H1 (cell line): ENCODE results near the gene RPS6KA2. TPM values are rescaled to one million over a fixed set of nuclear protein-coding genes. Genes with fewer than 3 reads are reported as not detected.

Source experiments
- CTCF ChIA-PET: fragments of 300-600 bp; sonication (Branson Sonifier 250); formaldehyde crosslinking; loops from one replicate; lab custom pipeline; 2021; ENCODE audit not compliant: partially characterized antibody; lab: Charles Lee
- POLR2A ChIA-PET: fragments of 300-600 bp; sonication (Branson Sonifier 250); formaldehyde crosslinking; loops from one replicate; lab custom pipeline; 2021; ENCODE audit warnings: inconsistent platforms; ENCODE audit not compliant: partially characterized antibody; lab: Charles Lee
- DNase-seq, 2 experiments: peaks; one replicate each; pipeline versions ENCODE4 v3.0.0 to v3.0.0-alpha.2; 2010 to 2022; ENCODE audit warnings: low spot score in 2 of 2, low read depth in 1 of 2, mixed read lengths in 1 of 2
- FAIRE-seq: peaks from 2 replicates; lab custom pipeline; 2011; peaks lifted over from hg19 to GRCh38; lab: Jason Lieb, UNC
- H2AFZ ChIP-seq: 2 replicates; pipeline ENCODE4 v1.8.1; 2012; ENCODE audit warnings: low read length, inconsistent platforms
- H2AK5ac ChIP-seq: 2 replicates; pipeline ENCODE4 v1.6.1; 2013; ENCODE audit warnings: low read depth, low read length
- H2BK120ac ChIP-seq: replicated peaks from 2 replicates; pipeline ENCODE3; 2013; ENCODE audit warnings: low read depth, low read length, inconsistent platforms
- H2BK12ac ChIP-seq: 2 replicates; pipeline ENCODE4 v1.6.1; 2013; ENCODE audit warnings: low read depth, low read length
- H2BK15ac ChIP-seq: 2 replicates; pipeline ENCODE4 v1.6.1; 2013; ENCODE audit warnings: low read length
- H2BK20ac ChIP-seq: 2 replicates; pipeline ENCODE4 v1.6.1; 2013; ENCODE audit warnings: low read length
- H2BK5ac ChIP-seq: 2 replicates; pipeline ENCODE4 v1.6.1; 2013; ENCODE audit warnings: low read depth, low read length
- H3K14ac ChIP-seq: 2 replicates; pipeline ENCODE4 v1.6.1; 2013; ENCODE audit warnings: inconsistent platforms; ENCODE audit not compliant: insufficient read length
- H3K18ac ChIP-seq: 2 replicates; pipeline ENCODE4 v1.6.1; 2013; ENCODE audit warnings: low read length; ENCODE audit errors: extremely low read depth
- H3K23ac ChIP-seq: 2 replicates; pipeline ENCODE4 v1.6.1; 2013; ENCODE audit warnings: inconsistent platforms; ENCODE audit not compliant: insufficient read length
- H3K23me2 ChIP-seq: 2 replicates; pipeline ENCODE4 v1.6.1; 2013; ENCODE audit warnings: low read depth, low read length
- H3K27ac ChIP-seq: 2 replicates; pipeline ENCODE4 v1.6.1; 2011; ENCODE audit warnings: low read depth, low read length, inconsistent platforms
- H3K27me3 ChIP-seq, 4 experiments: replicated peaks in 1 of 4; 1 replicate in 1 of 4; 2 replicates in 3 of 4; pipeline versions ENCODE4 v1.6.1 to v1.8.1; 2011 to 2013; ENCODE audit warnings: low read length in 3 of 4, mild to moderate bottlenecking in 3 of 4, inconsistent platforms in 2 of 4, mixed read lengths in 2 of 4, moderate library complexity in 1 of 4; ENCODE audit not compliant: control insufficient read depth in 3 of 4, insufficient read depth in 3 of 4; ENCODE audit errors: extremely low read depth in 1 of 4
- H3K36me3 ChIP-seq, 4 experiments: 2 replicates each; pipeline versions ENCODE4 v1.6.1 to v1.8.1; 2011 to 2013; ENCODE audit warnings: mild to moderate bottlenecking in 4 of 4, low read length in 3 of 4, moderate library complexity in 2 of 4, control low read depth in 1 of 4, inconsistent platforms in 1 of 4; ENCODE audit not compliant: insufficient read depth in 4 of 4, control insufficient read depth in 2 of 4
- H3K4ac ChIP-seq: replicated peaks from 2 replicates; pipeline ENCODE3; 2013; ENCODE audit warnings: low read length, low read depth, mixed read lengths, inconsistent platforms; ENCODE audit not compliant: insufficient read length
- H3K4me1 ChIP-seq, 4 experiments: replicated peaks in 1 of 4; 1 replicate in 1 of 4; 2 replicates in 3 of 4; pipeline versions ENCODE4 v1.6.1 to v1.8.1; 2011 to 2013; ENCODE audit warnings: low read length in 3 of 4, inconsistent platforms in 2 of 4, mixed read lengths in 1 of 4; ENCODE audit not compliant: insufficient read depth in 4 of 4, control insufficient read depth in 3 of 4
- H3K4me2 ChIP-seq, 2 experiments: 2 replicates each; pipeline versions ENCODE4 v1.6.1 to v1.8.1; 2011 to 2013; ENCODE audit warnings: low read depth in 2 of 2, low read length in 2 of 2, control low read depth in 1 of 2, inconsistent platforms in 1 of 2, mild to moderate bottlenecking in 1 of 2; ENCODE audit not compliant: insufficient read depth in 1 of 2
- H3K4me3 ChIP-seq, 4 experiments: fragments of 200-600, 300-600 bp in 1 of 4; sonication (generic), shearing (Covaris generic), sonication (Bioruptor Twin) in 1 of 4; 2 replicates each; pipeline versions ENCODE4 v1.5.1 to v1.8.1; 2011 to 2016; ENCODE audit warnings: low read length in 4 of 4, low read depth in 3 of 4, control low read depth in 2 of 4, inconsistent platforms in 2 of 4, mild to moderate bottlenecking in 2 of 4, mixed read lengths in 1 of 4, moderate library complexity in 1 of 4; ENCODE audit not compliant: insufficient read depth in 2 of 4; ENCODE audit errors: extremely low read depth in 1 of 4
- H3K56ac ChIP-seq: replicated peaks from 2 replicates; pipeline ENCODE3; 2013; ENCODE audit warnings: low read depth, mild to moderate bottlenecking, mixed read lengths, low read length, inconsistent platforms; ENCODE audit not compliant: insufficient read length
- H3K79me1 ChIP-seq: 2 replicates; pipeline ENCODE4 v1.6.1; 2013; ENCODE audit warnings: low read depth, low read length, control low read depth
- H3K79me2 ChIP-seq, 2 experiments: 2 replicates each; pipeline versions ENCODE4 v1.6.1 to v1.8.1; 2012 to 2013; ENCODE audit warnings: low read length in 2 of 2, mild to moderate bottlenecking in 2 of 2, inconsistent platforms in 1 of 2; ENCODE audit not compliant: insufficient read depth in 2 of 2, control insufficient read depth in 1 of 2
- H3K9ac ChIP-seq, 4 experiments: replicated peaks in 1 of 4; 1 replicate in 1 of 4; 2 replicates in 3 of 4; pipeline versions ENCODE4 v1.6.1 to v1.8.1; 2011 to 2013; ENCODE audit warnings: low read depth in 3 of 4, low read length in 3 of 4, control low read depth in 2 of 4, mild to moderate bottlenecking in 2 of 4, moderate library complexity in 2 of 4, inconsistent platforms in 1 of 4; ENCODE audit errors: extremely low read depth in 1 of 4
- H3K9me3 ChIP-seq, 2 experiments: 2 replicates each; pipeline versions ENCODE4 v1.6.1 to v1.8.1; 2012 to 2013; ENCODE audit warnings: mild to moderate bottlenecking in 2 of 2, moderate library complexity in 2 of 2, control low read depth in 1 of 2, inconsistent platforms in 1 of 2, low read depth in 1 of 2, low read length in 1 of 2, mixed read lengths in 1 of 2; ENCODE audit not compliant: insufficient read depth in 2 of 2
- H4K20me1 ChIP-seq, 2 experiments: replicated peaks in 1 of 2; 2 replicates each; pipeline versions ENCODE3 to v1.8.1; 2011 to 2013; ENCODE audit warnings: inconsistent platforms in 2 of 2, low read length in 2 of 2, mild to moderate bottlenecking in 1 of 2; ENCODE audit not compliant: insufficient read depth in 2 of 2, control insufficient read depth in 1 of 2
- H4K5ac ChIP-seq: 2 replicates; pipeline ENCODE4 v1.6.1; 2013; ENCODE audit warnings: low read length, low read depth, mixed read lengths, inconsistent platforms; ENCODE audit not compliant: insufficient read length
- H4K8ac ChIP-seq: 2 replicates; pipeline ENCODE4 v1.8.0; 2013; ENCODE audit warnings: mild to moderate bottlenecking, moderate library complexity, low read length, inconsistent platforms; ENCODE audit not compliant: insufficient read depth; ENCODE audit errors: extremely low read depth
- H4K91ac ChIP-seq: replicated peaks from 2 replicates; pipeline ENCODE3; 2013; ENCODE audit warnings: low read length, mixed read lengths, inconsistent platforms; ENCODE audit not compliant: insufficient read length
- PHF8 ChIP-seq: fragments of 200-600 bp; sonication (generic); conservative IDR thresholded peaks from 2 replicates; pipeline ENCODE4 v1.7.1; 2012; ENCODE audit warnings: low read depth, mild to moderate bottlenecking, inconsistent platforms, low read length, moderate library complexity
- POLR2A ChIP-seq, 2 experiments: IDR thresholded peaks; 1 replicate in 1 of 2; 2 replicates in 1 of 2; pipeline ENCODE4 v1.6.1; 2011; ENCODE audit warnings: low read depth in 2 of 2, low read length in 2 of 2, mild to moderate bottlenecking in 2 of 2; ENCODE audit errors: control extremely low read depth in 1 of 2
- USF2 ChIP-seq: IDR thresholded peaks from 2 replicates; pipeline ENCODE4 v1.6.1; 2011; ENCODE audit warnings: low read length, improper control_type of control experiment
- WGBS, 2 experiments: shearing (Covaris generic) in 1 of 2; methylation state at CpG; one replicate each; pipeline versions ENCODE4 v1.1.6 to v1.1.7; 2013 to 2015; ENCODE audit warnings: low lambda C conversion rate in 2 of 2, mixed read lengths in 2 of 2, inconsistent platforms in 1 of 2, low coverage in 1 of 2, missing lambda C conversion rate in 1 of 2; ENCODE audit not compliant: insufficient replicate concordance in 2 of 2, insufficient coverage in 1 of 2, insufficient read length in 1 of 2; ENCODE audit errors: extremely low coverage in 1 of 2, missing lambda C conversion rate in 1 of 2; 5-methylcytosine and 5-hydroxymethylcytosine counted together
- polyA plus RNA-seq, 7 experiments: library from polyadenylated mRNA; depleted of rRNA in 3 of 7; stranded (reverse) in 5 of 7; unstranded in 2 of 7; fragments of >200 nt in 5 of 7; fragments of 200-250 nt in 2 of 7; gene quantifications; 1 replicate in 5 of 7; 2 replicates in 1 of 7; 4 replicates in 1 of 7; pipeline versions ENCODE4 v1.2.1 to v1.2.3, GENCODE V29; 2011 to 2013; ENCODE audit warnings: missing spikeins in 2 of 7, mixed read lengths in 2 of 7
- total RNA-seq: library from RNA; stranded (reverse); fragmentation: NEBNext Ultra II Directional; extraction: Animal tissue kit (Norgen Biotek cat#: 25700); gene quantifications from 2 replicates; pipeline ENCODE4 v1.2.1, GENCODE V29; 2021

Gene RPS6KA2
- total and polyA plus RNA-seq, 2 of the 8 experiments (the other 6 are each of a cell fraction or from before 2014, with no cell fraction given): 8.8 to 25.7 TPM

DNA sequence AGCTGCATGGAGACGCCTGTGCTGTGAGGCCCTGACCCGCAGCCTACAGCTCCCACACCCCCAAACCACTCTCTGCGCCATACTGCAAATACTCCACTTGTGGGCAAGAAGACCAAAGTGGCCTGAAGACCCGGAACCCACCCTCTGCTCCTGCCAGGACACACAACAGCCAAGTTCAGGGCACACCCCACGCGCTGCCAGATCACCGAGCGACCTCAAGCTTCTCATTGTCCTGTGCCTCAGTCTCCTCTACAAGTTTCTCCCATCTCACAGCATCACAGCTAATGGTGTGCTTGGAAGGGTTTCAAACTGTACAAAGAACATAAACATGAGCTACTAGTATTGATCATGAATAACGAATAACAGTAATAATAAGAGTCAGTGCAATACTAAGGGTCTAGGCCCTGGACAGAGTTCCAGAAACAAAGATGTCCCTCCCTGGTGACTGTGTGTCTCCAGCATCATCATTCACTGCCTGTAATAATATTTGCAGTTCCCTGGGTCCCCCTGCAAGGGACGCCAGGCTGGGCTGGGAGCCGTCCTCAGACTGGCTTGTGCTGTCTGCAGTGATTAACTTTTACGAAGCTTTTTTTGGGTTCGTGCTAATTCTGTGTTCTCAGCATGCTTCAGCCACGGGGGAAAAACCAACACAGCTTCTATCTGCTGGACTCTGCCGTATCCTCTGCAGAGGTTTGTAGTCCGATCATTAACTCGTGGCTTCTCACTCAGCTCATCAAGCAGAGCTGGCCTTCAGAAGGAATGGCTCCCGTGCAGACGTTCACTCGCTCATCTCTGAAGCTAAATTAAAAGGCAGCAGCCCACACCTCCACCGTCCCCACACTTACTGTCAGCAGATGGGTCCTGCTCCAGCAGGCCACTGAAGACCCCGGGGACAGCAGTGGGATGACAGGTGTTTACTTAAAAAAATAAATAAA lies 162.7 kb downstream of the RPS6KA2 start:
- Histone ChIP-seq H2BK15ac (no peak overlapping the region), H3K79me1 (no peaks in the 10 kb centered on the region), H3K23me2 (peaks cover 5% of the 10 kb centered on the region), H2BK5ac (no peak overlapping the region), H4K8ac (no peak overlapping the region), H3K23ac (no peak overlapping the region), H3K56ac (no peak overlapping the region), H3K36me3 (peaks cover 0 to 6% (median 1%) of the 10 kb centered on the region in 4 experiments; a peak in 1 of 8 replicates), H3K4me1 (peaks cover 0 to 3% (median 1%) of the 10 kb centered on the region in 4 experiments; a peak in 1 of 7 replicates), H2AK5ac (no peak overlapping the region), H4K5ac (no peak overlapping the region), H3K18ac (no peak overlapping the region), H2BK120ac (no peak overlapping the region), H2BK12ac (no peak overlapping the region), H3K4ac (no peak overlapping the region), H4K91ac (no peak overlapping the region), H3K14ac (no peak overlapping the region), H3K9me3 (no peaks in the 10 kb centered on the region), H2AFZ (no peak overlapping the region), H4K20me1 (peaks cover 2 to 10% of the 10 kb centered on the region in 2 experiments), H2BK20ac (no peak overlapping the region), H3K9ac (no peak overlapping the region), H3K27ac (no peak overlapping the region), H3K27me3 (no peaks in the 10 kb centered on the region), H3K4me2 (no peak overlapping the region), H3K79me2 (no peaks in the 10 kb centered on the region), H3K4me3 (no peak overlapping the region)
- ChIA-PET CTCF (interaction anchor here (0.6 to 1.5 kb wide), 7 partner anchors 9 to 184 kb away, joined by 3 to 4 read pairs (median 4); no protein-coding TSS in a partner anchor), POLR2A (interaction anchor here (1.3 kb wide), 1 partner anchor 10 kb away, joined by 3 read pairs; no protein-coding TSS in a partner anchor)
- no peak for FAIRE-seq
- no peak for TF ChIP-seq POLR2A (IDR thresholded peaks at IDR 0.05; ENCODE audit: control extremely low read depth in 1 of 2, low read depth in 2 of 2, low read length in 2 of 2)
- no peak for TF ChIP-seq USF2
- no peak for TF ChIP-seq PHF8
- 88% methylated on average over 22 of the region's 22 CpGs; no CpG with 5 or more reads in 1 of the 2 experiments for WGBS, 2 experiments
- no peak for DNase-seq
